Stimulated activated CD8-positive, alpha-beta memory T cell treated with anti-CD3 and anti-CD28 coated beads, Interleukin-7, amount 100 ng/mL, for 48 hours (primary cell): ENCODE measurements around the gene LIX1L.

Source experiments
- DNase-seq, 2 donors: peaks; one replicate each; pipeline ENCODE4 v3.0.0-alpha.2; 2020; ENCODE audit warnings: low read depth in 1 of 2; ENCODE audit errors: extremely low read depth in 1 of 2

The LIX1L gene

DNA sequence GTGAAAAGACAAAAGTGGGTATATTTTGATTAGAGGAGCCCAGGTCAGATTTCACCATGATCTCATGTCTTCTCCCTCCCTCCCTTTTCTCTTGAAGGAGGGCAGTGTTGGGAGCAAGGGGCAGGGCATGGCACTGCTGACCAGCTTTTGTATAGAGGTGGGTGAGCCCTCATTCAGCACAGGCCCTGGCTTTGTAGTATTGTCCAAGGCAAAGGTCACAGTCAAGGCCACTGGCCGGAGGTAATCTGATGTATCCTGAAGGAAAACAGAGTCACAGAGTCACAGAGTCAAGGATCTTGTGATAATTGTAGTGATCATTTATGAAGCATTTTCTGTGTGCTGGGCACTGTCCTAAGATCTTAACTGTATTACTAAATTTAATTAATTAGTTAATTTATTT lies 59.8 kb downstream of the LIX1L start:
- DNase-seq: no peak

DNA sequence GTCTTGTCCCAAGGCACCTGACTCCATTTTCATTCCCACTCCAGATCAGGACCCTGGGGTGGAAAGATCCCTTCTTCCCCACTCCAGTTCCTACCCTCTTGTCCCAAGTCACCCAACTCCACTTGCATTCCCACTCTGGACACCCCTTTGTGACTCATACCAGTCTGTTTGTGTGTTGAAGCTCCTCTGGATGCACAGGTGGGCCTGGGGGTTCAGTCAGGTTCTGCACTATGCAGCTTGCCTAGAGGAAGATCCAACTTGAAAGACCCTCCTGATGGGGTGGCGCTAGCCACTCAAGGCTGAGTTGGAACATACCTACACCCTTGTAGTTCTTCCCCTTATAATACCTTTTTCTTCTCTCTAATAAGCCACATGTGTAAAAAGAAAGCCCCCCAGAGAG lies 62.3 kb downstream of the LIX1L start:
- no peak for DNase-seq

DNA sequence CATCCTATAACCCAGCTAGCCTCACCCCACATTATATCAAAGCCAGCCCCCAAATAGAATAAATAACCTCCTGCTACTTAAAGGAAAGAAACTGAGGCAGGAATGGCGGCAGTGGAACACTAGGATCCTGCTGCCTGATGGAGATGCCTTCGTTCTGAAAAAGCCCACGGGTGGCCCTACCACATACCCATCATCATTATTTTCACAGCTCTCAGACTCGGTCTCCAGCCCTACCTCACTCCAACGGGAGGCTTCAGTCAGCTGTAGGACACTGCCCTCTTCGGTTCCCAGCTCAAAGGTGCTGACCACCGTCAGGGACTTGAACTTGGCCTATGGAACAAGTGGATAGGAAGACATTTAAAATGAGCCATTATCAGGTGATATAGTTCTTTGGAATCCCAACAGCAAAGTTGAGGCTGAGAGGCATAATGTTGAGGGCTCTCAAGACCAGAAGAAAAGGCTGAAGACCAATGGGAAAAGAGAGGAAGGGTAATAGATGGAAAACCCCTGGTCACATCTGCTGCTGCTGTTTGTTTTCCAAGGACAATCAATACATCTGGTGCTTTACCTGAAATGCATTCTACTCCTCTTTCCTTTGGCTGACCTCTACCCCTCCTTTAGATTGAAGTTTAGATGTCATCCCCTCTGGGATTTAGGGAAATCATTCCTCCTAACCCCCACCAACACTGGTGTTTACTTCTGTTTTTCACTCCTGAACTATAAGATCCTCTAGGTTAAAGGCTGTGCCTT lies 64.3 kb downstream of the LIX1L start:
- DNase-seq: no peak

DNA sequence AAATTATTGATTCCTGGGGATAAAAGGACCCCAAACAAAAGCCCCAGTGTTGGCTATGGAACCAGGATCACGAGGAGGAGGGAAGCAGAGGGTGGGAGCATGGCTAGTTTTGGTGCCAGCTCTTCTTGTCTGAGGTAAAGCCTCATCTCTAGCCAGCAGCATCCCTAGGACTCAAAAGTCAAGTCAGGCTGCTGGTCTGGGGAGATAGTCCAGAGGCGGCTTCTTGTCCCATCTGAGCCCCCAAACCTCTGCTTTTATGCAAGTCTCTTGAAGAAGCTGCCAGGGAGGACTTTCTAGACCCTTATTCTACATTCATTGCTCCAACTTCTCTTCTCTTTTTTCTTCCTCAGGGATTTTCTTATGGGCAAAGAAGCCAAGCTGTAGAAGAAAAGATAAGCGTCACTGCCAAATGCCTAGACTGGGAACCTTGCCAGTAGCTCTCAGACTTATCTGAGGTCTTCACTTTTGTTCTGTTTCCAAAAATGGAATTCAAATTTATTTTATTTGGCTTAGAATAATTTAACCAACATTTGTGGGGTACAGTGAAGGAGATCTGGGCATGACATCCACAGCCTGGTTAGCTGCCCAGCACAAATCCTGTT lies 65.2 kb downstream of the LIX1L start:
- no peak for DNase-seq

DNA sequence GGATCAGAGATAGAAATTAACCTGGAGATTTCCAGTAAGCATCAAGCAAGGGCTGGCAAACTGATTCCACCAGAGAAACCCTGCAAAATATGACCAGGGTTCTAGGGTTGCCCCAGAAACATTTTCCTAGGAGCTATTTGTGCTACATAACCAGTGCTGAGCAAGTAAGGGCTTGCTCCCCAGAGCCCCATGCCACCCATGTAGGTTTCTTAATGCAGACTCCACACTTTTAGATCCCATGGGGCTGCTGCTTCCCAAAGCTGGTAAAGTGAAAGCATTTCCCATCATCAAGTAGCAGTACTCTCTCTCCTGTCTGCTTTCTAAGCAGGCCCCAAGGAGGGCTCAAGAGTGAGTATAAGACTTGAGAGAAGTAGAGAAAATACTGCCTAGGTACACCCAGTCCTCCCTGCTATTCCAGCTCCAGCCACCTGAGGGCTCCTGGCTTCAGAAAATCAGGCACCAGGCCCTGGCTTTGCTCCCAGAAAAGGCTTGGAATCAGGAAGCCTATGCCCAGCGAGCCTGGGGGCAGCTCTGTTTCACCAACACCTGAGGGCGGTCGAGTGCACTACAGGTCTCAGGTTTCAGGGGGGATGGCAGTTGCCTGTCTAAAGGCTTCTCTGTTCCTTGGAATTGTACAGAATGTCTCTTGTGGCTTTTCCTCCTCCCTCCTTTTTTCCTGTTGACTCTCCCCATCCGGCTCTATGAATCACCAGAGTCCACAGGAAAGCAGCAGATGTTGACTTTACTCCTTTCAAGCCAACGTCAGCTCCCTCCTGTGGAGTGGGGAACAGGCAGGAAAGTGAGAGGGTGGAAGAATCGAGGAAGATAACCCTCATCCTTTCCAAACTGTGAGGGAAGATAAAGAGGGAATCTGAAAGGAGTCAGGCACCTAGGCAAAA lies 66.0 kb downstream of the LIX1L start:
- peak in 1 of 2 donors; percentile 15 for DNase-seq

DNA sequence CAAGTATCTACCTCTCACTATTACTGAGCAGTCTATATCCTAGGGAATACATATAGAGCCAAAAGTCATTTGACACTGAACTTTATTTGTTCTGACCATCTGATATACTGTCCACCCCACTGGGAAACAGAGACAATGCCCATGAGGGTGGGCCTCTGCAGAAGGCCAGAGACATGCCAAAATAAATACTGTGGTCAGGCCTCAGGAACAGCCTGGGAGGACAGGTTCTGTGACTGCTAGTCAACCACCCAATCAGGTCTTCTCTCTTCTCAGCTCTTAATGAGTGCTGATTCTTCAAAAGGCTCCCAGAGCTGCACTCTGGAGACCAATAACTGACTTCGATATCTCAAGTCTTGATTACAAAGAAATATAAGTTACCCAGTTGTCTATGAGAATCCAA lies 66.7 kb downstream of the LIX1L start:
- DNase-seq: no peak

DNA sequence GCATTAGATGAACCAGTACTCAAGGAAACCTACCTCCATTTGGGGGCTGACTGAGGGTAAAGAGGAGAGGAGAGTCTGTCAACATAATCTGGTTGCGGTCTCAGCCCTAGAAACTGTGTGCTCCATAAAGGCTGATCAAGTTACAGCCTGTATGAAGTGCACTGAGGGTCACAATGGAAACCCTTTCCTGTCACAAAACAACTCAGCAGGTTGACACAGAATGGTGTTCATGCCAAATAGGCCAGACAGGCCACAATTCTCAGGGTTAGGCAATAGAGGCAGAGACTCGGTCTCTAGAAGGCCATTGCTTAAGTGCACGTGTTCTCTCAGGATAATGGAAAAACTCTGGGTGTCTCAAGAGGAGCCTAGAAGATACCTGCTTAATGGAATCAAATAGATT lies 68.1 kb downstream of the LIX1L start:
- DNase-seq: no peak

DNA sequence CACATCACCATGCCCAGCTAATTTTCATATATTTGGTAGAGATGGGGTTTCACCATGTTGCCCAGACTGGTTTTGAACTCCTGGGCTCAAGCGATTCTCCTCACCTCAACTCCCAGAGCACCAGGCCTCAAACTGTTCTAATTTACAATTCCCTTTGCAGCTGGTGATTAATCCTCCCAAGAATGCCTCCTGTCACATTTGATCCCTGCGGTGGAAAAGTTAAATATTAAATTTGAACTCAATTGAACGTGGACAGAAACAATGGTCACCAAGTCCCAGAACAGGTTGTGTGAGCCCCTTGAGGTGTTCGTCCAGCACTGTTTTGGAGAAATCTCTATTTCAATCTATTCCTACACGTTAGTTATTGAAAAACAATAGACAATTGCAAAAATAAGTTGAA lies 70.2 kb downstream of the LIX1L start:
- DNase-seq: no peak

DNA sequence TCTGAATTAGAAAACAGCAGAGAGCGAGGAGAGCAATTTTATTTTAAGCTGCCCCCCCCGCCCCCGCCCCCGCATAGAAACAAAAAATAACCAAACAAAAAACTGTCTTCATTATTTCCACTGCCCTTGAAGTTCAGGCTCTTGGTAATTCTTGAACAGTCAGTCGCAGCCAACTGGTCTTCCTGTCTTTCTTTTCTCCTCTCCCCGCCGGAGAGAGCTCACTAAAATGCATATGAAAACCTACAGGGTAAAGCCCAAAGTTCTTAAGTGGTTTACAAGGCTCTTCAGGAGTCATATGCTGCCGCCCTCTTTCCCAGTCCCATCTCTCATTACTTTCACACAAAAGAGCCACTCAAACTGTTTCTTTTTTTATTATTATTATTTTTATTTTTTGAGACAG lies 71.0 kb downstream of the LIX1L start:
- DNase-seq: no peak

DNA sequence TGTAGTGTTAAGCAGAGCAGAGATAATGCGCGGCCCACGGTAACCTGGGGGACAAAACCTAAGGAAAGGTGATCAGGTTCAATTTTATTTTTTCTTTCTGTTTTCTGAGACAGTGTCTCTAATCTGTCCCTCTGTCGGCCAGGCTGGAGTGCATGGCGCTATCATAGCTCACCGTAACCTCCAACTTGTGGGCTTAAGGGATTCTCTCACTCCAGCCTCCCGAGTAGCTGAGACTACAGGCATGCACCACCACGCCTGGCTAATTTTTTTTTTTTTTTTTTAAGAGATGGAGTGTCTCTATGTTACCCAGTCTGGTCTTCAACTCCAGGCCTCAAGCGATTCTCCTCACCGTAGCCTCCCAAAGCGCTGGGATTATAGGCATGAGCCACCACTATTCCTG lies 71.4 kb downstream of the LIX1L start:
- no peak for DNase-seq

DNA sequence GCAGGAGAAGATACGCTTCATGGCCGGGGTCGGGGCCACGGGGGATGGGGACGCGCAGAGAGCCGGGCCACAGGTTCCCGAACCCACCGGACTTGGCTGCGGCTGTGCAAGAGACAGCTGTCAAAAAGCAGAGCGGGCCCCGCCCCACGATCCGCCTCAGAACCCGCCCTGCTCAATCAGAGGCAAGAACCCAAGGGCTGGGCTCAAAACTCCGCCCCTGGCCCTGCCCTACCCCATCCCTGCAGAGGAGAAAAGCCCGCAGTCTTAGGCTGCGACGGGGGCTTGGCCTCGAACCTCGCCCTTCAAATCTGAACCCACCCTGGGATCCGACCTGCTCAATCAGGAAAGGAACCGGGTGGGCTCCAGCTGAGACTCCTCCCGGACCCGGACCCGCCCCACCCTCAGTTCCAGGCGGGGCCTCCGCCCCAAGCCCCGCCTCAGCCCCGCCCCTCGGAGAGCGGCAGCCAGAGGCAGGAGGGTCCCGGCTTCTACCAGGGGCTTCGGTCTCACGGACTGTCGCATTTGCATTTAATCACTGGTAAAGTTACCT lies 72.0 kb downstream of the LIX1L start, which contains the start of gene ANKRD35:
Gene ANKRD35 (minus strand): TSS at position 129 of the 550 bp plus-strand sequence. CDS start 108 bp downstream, at position 21.
- DNase-seq: peak; percentile 74 to 87

DNA sequence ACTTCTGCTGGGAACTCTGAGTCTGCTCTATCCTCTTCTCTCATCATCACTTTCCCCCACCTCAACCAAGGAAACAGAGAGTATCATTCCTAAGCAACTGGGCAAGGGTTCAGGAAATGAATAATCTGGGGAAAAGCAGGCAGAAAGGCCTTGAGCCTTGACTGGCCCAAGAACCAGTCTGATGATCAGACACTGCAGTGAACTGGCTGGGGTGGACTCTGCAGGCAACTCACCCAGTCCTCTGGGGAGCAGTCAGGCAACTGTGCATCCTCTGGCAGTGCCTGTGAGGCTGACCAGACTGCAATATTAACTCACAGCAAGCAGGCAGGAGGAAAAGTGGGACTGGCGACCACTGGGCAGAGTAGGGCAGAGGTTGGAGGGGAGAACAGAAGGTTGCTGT lies 73.1 kb downstream of the LIX1L start:
- DNase-seq: no peak
